Ovary (tissue), 9 donors: ENCODE measurements around the gene ETS1. TPM values are rescaled to one million over a fixed set of nuclear protein-coding genes. Genes with fewer than 3 reads are reported as not detected.
A peak's percentile ranks its signal among the peaks of the same experiment; 100 is the strongest.

Experiments used
- DNase-seq, 5 donors: peaks; one replicate each; pipeline ENCODE4 v3.0.0-alpha.2; 2019 to 2020
- H3K27ac ChIP-seq, 2 donors: fragments of 200-600 bp; one replicate each; pipeline versions ENCODE4 v1.5.1 to v1.8.0; 2019 to 2022
- H3K27me3 ChIP-seq: fragments of 200-600 bp; one replicate; pipeline ENCODE4 v1.8.0; 2022
- H3K36me3 ChIP-seq: fragments of 200-600 bp; sonication (generic); one replicate; pipeline ENCODE4 v1.5.1; 2019
- H3K4me1 ChIP-seq: one replicate; pipeline ENCODE4 v1.8.1; 2013; ENCODE audit warnings: mild to moderate bottlenecking, moderate library complexity; ENCODE audit not compliant: insufficient read depth
- H3K4me3 ChIP-seq: fragments of 200-600 bp; sonication (generic); one replicate; pipeline ENCODE4 v1.5.1; 2017
- H3K9me3 ChIP-seq, 2 donors: fragments of 200-600 bp in 1 of 2; sonication (generic) in 1 of 2; one replicate each; pipeline versions ENCODE4 v1.5.1 to v1.8.1; 2013 to 2019; ENCODE audit warnings: mild to moderate bottlenecking in 1 of 2, moderate library complexity in 1 of 2
- CTCF ChIP-seq, 3 donors: fragments of 450-650 bp in 2 of 3; fragments of 200-600 bp in 1 of 3; IDR thresholded peaks; one replicate each; pipeline versions ENCODE4 v1.5.1 to v1.8.0; 2016 to 2022; ENCODE audit warnings: antibody characterized with exemption in 3 of 3, mild to moderate bottlenecking in 1 of 3
- EP300 ChIP-seq: sonication (generic); formaldehyde crosslinking; IDR thresholded peaks from one replicate; pipeline ENCODE4 v1.6.1; 2017; ENCODE audit warnings: antibody characterized with exemption
- POLR2A ChIP-seq: fragments of 450-650 bp; IDR thresholded peaks from one replicate; pipeline ENCODE4 v1.6.1; 2017; ENCODE audit warnings: antibody characterized with exemption, mild to moderate bottlenecking, moderate library complexity
- WGBS, 3 donors: extraction: QIAGEN DNeasy Blood & Tissue Kit in 1 of 3; methylation state at CpG; one replicate each; pipeline versions ENCODE4 v1.1.5 to v1.1.7; 2013 to 2017; 5-methylcytosine and 5-hydroxymethylcytosine counted together
- intact Hi-C, 4 donors: fragments of 100-400 bp; cut with DNase I; formaldehyde crosslinking; loops; one replicate each; pipeline versions ENCODE4 v1.11.0 to v1.15.1; 2022 to 2023
- polyA plus RNA-seq, 2 donors: library from polyadenylated mRNA; stranded (reverse); fragments of 200-250 nt in 1 of 2; fragments of 350-450 nt in 1 of 2; fragmentation: Illumina TruSeq in 1 of 2; extraction: RNeasy Lipid Tissue Mini Kit (QIAGEN cat#74804) in 1 of 2; gene quantifications; one replicate each; pipeline ENCODE4 v1.2.3, GENCODE V29; 2013 to 2014
- total RNA-seq, 7 donors: library from RNA; depleted of rRNA in 2 of 7; stranded (reverse); fragments of >200 nt in 2 of 7; fragmentation: NEBNext Ultra II Directional in 3 of 7; extraction: Animal tissue kit (Norgen Biotek cat#: 25700) in 3 of 7; gene quantifications; one replicate each; pipeline versions ENCODE4 v1.1.0 to v1.2.4, GENCODE V29; 2016 to 2023
- donor health status: DM: no; HTN: no; CAD: no; lungs with moderate emphysema.
- donor health status: DM: no; HTN: no; CAD: no.
- donor health status: Bipolar disorder and iron deficiency.
- donor health status: DM: yes; HTN: yes; CAD: no.
- donor health status: DM: no; HTN: no; CAD: no.
- donor health status: DM: yes; HTN: yes; CAD: no.

ETS1 gene
- total and polyA plus RNA-seq, 9 donors = 24.4 to 68.0 (median 40.4) TPM

GRCh38 chr11:128487978-128488377 is 99.4 kb downstream of the ETS1 start:
- 80 to 83% (median 82%) methylated on average over 5 of the region's 5 CpGs for WGBS, 3 donors
- Histone ChIP-seq H3K27me3 (no peaks in the 10 kb centered on the region), H3K27ac (no peak overlapping the region), H3K9me3 (no peaks in the 10 kb centered on the region), H3K4me3 (no peak overlapping the region), H3K4me1 (peaks cover 4% of the 10 kb centered on the region), H3K36me3 (no peaks in the 10 kb centered on the region)
- DNase-seq = no peak
- intact Hi-C loops = no loop called here
- TF ChIP-seq POLR2A (no peak), CTCF (IDR thresholded peaks at IDR 0.05) (no peak), EP300 (no peak)

- DNase-seq = no peak
- Histone ChIP-seq H3K4me3 (no peak overlapping the region), H3K9me3 (no peaks in the 10 kb centered on the region), H3K4me1 (peaks cover 19% of the 10 kb centered on the region), H3K36me3 (no peaks in the 10 kb centered on the region), H3K27me3 (no peaks in the 10 kb centered on the region), H3K27ac (no peak overlapping the region)
- WGBS, 3 donors = 81 to 92% (median 88%) methylated on average over 4 of the region's 4 CpGs
- TF ChIP-seq EP300 (no peak), CTCF (IDR thresholded peaks at IDR 0.05) (no peak), POLR2A (no peak)
- intact Hi-C loops = no loop called here
These were observed 103.2 kb downstream of the ETS1 start for GRCh38 chr11:128484172-128484571.

- no peak for DNase-seq
These were observed 104.1 kb downstream of the ETS1 start for GRCh38 chr11:128483211-128483788.

GRCh38 chr11:128482512-128483191 is 104.7 kb downstream of the ETS1 start:
- no peak overlapping the region for H3K4me3 ChIP-seq
- intact Hi-C loops = no loop called here
- WGBS, 3 donors = 84 to 95% (median 91%) methylated on average over 11 of the region's 11 CpGs

More at GRCh38 chr11:128483211-128483788, 104.1 kb downstream of the ETS1 start:
- H3K27ac ChIP-seq = peak overlapping the region in 1 of 2 donors; percentile 87
- H3K27me3 ChIP-seq = no peaks in the 10 kb centered on the region
- intact Hi-C loops = no loop called here
- H3K4me1 ChIP-seq = peaks cover 27% of the 10 kb centered on the region
- H3K9me3 ChIP-seq = no peaks in the 10 kb centered on the region
- H3K4me3 ChIP-seq = no peak overlapping the region
- TF ChIP-seq EP300 = no peak
- TF ChIP-seq POLR2A = no peak
- no peak for TF ChIP-seq CTCF (IDR thresholded peaks at IDR 0.05)
- no peaks in the 10 kb centered on the region for H3K36me3 ChIP-seq
- 80 to 85% (median 83%) methylated on average over 7 of the region's 7 CpGs for WGBS, 3 donors

More at GRCh38 chr11:128482512-128483191, 104.7 kb downstream of the ETS1 start:
- Histone ChIP-seq H3K27me3 (no peaks in the 10 kb centered on the region), H3K9me3 (no peaks in the 10 kb centered on the region), H3K27ac (peak overlapping the region in 1 of 2 donors; percentile 87), H3K36me3 (no peaks in the 10 kb centered on the region), H3K4me1 (peaks cover 27% of the 10 kb centered on the region)
- DNase-seq = no peak
- no peak for TF ChIP-seq CTCF (IDR thresholded peaks at IDR 0.05)
- TF ChIP-seq POLR2A = no peak
- TF ChIP-seq EP300 = no peak
